Measurements from ENCODE around the gene DNAJB2.

DNA sequence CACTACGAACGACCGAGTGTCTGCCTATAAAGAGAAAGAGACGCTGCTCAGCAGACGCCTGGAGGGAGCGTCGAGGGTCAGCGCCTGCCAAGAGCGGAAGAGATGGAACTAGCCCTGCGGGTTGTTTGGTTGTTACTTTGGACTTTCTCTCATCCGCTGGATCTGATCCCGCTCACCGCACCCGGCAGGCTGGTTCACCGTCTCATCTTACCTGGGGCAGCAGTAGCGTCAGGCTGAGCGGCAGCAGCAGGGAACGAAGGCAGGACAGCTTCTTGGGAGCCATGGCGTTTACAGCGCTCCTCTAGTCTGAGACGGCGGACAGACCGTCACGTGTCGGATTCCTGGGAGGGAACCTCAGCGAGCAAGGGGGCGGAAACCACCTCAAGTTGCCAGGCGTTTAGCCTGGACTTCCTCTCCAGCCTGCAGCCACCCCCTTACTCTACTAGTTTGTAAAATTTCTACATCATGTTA lies 35.8 kb upstream of the DNAJB2 start:
- TF ChIP-seq, protein P1, sequence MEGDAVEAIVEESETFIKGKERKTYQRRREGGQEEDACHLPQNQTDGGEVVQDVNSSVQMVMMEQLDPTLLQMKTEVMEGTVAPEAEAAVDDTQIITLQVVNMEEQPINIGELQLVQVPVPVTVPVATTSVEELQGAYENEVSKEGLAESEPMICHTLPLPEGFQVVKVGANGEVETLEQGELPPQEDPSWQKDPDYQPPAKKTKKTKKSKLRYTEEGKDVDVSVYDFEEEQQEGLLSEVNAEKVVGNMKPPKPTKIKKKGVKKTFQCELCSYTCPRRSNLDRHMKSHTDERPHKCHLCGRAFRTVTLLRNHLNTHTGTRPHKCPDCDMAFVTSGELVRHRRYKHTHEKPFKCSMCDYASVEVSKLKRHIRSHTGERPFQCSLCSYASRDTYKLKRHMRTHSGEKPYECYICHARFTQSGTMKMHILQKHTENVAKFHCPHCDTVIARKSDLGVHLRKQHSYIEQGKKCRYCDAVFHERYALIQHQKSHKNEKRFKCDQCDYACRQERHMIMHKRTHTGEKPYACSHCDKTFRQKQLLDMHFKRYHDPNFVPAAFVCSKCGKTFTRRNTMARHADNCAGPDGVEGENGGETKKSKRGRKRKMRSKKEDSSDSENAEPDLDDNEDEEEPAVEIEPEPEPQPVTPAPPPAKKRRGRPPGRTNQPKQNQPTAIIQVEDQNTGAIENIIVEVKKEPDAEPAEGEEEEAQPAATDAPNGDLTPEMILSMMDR (conservative IDR thresholded peaks at IDR 0.05 in 1 of 2, IDR thresholded peaks at IDR 0.05 in 1 of 2; ENCODE audit: extremely low read depth in 1 of 2, insufficient read depth in 1 of 2, low read depth in 1 of 2, low read length in 2 of 2), result no peak
- no peak for TF ChIP-seq EZH2 (IDR thresholded peaks at IDR 0.05; ENCODE audit: borderline replicate concordance, low read length)
